ENCODE measurements around the gene OMA1.

The OMA1 gene

DNA sequence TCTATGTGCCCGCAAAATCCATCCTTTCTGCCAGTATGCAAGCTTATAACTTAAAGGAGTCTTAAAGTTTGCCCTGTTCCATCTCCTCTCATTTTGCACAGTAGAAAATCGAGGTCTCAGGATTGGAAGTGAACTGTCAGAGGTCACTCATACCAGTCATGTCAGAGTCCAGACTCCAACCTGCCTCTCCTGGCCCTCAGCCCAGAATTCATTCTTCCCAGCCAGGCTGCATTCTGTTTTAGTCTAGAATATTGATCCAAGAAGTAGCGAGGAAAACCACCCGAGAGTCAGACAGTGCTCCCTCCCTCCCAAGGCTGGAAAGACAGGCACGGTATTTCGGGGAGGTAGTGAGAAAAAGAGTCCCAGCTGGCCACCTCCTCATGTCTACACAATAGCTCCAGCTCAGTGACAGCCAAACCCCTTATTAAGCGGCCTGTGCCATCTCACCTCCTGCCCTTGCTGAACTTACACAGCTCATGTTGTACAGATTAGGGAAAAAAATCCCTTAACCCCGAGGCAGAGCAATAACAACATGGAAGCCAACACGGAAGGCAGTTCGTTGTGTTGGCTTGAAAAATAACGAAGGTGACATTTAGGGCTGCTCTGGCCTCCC, 89.4 kb downstream of the OMA1 start:
- DNase-seq: no peak

DNA sequence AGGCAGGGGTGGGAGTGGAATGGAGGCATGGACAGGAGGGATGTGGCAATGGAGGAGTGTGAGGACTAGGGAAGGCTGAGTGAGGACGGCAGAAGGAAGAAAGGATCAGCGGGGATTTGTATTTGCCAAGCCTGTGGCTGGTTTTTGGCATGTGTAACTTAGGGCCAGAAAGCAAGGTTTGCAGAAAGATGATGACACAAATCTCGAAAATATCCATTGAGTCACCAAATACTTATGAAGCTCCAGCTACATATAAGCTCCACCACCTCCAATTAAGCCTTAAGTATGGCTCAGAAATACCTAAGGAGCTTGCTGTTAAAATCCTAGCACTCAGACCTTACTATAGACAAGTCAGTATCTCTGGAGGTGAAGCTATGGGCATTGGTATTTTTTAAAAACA, 90.1 kb downstream of the OMA1 start:
- DNase-seq: no peak

DNA sequence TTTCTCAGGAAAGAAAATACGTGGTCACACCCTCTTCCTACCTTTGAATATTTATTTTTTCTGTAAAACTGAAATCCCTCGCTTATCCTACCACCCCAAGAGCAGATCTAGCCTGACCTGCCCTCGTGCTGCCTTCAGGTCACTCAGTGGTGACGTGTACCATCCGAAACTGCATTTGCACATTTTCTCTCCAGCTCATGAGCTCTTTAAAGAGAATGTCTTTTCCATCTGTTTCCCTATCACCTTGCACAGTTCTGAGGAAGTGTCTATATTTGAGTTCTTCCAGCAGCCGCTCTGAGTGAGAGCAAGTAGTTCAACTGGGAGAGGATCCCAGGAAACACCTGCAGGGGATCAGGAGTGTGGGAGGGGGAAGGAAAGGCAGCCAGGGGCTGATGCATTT, 91.7 kb downstream of the OMA1 start:
- no peak for DNase-seq

DNA sequence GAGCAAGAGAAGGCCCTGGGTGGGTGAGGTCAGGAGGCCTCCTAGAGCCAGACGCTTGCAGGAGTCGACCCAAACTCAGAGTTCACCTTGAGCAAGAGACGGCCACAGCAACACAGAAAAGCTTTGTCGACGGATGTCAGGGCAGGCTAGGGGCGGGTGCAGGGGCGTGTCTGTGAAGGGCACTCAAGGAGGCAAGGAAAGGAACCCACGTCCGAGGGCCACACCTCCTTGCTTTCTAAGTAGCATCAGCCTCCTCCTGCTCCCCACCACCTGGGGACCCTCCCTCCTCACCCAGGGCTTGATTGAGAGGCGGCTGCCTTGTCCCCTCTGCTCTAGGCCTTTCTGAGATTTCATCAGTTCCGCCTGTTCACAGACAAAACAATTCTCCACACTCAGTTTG, 92.1 kb downstream of the OMA1 start:
- DNase-seq: no peak

DNA sequence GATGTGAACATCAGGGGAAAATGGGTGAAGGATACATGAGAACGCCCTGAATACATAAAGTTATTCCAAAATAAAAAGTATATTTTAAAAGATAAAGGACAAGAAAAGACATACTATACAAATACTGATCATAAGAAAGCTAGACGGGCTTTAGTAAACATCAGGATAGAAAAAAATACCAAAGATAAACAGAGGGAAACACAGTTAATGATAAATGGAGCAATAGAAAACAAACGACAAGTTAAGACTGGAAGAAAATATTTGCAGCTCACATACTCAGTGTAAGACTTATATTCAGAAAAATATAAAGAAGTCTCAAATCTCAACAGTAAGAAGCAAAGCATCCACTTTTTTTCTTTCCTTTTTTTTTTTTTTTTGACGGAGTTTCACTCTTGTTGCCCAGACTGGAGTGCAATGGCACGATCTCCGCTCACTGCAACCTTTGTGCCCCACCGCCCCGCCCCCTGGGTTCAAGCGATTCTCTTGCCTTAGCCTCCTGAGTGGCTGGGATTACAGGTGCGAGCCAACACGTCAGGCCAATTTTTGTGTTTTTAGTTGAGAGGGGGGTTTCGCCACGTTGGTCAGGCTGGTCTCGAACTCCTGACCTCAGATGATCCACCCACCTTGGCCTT, 94.8 kb downstream of the OMA1 start:
- DNase-seq: no peak

DNA sequence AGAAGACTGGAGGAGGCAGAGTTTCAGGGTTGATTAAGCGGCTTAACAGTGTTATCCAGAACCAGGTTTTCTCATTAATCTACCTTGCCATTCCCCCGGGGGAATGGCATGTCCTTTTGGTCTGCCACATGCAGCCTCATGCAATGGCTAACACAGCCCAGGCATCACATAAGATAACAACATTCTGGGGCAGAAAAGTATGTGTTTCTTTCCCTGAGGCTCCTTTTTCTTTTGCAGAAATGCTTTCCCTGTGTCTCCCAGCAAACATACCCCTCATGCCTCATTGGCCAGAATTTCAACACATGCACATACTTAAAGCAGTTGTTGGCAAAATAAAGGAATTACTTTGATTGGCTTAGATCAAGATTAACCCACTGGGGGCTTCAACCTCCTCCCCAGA, 98.6 kb downstream of the OMA1 start:
- DNase-seq: no peak

DNA sequence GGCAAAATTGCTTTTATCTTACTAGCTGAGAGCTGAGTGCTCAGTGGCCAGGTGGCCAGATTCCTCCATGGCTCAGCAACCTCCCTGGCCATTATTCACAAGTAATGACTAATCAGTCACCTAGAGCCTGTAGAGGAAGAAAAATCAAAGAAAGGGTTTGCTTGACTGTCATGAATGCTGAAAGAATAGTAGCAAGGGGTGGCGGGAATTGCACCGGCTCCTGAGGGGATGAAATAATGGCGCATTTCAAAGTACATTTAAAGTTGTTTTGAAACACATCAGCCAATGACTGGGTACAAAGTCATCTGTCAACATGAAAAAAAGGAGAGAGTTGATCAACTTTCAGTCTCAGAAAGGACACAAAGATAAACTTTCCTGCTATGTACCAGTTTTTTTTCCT, 99.5 kb downstream of the OMA1 start:
- no peak for DNase-seq

DNA sequence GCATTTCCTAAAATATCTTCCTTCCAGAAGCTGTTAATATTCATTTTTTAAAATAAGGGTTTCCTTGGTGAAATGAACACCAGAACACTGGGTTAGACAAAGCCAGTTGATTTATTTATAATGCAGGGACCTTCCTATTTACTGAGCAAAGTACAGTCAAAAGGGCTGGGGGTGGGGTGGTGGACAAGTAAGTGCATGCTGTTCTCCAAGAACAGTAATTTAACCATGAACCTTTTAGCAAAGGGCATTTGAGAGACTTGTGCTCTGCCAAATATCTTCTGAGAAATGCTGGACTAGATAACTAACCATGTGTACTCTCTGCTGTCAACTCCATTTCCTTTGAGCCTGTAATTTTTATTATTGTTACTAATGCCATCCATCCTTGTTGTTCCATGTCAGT, 100.2 kb downstream of the OMA1 start:
- DNase-seq: no peak

DNA sequence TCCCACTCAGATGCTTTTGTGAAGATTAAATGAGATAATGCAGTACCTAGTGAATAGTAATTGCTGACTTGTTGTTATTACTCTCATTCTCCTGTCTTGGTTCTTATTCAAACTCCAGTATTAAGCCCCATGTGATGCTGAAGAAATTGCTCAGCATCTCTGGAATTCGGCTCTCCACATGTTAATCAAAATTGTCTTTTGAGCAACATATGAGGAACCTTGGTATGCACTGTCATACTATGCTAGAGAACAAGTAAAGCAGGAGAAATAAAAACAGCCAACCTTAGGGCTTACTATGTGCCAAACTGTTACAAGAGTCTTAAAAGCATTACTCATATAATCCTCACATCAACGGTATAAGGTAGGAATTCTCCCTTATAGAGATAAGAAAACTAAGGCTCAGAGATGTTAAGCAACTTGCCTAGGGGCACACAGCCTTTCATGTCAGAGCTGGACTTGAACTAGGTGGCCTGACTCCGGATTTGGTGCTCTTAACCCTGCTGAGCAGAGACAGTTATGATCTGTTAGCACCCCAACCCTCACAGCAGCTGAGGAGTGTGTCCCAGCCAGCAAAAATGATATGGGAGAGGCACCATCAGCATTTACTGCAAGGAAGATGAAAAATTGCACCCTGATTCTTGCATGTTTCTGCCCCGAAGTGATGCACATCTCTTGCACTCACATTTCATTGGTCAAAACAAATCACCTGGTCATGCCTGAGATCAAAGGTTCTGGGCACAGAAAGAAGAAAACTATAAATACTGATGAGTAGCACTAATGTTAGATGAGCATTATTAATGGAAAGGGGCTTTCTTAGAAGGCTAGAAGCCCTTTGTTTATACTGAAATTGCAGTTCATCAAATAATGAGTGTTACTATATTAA, 102.3 kb downstream of the OMA1 start:
- DNase-seq: no peak

DNA sequence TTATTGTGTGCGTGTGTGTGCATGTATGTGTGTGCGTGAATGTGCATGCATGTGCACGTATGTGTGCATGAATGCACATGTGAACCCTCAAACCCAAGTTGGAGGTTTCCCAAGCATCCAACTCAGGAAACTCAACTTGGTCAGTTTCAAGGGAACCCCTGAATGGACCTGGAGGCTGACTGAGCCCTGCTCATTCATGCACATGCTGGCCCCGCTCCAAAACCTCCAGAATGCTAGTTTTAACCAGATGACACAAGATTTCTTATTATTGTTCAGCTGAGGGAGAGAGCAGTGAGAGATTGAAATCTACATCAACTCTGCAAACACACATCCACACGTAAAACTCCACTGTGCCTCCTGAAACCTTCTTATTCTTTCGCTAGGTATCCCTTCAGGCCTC, 104.4 kb downstream of the OMA1 start:
- DNase-seq: no peak

DNA sequence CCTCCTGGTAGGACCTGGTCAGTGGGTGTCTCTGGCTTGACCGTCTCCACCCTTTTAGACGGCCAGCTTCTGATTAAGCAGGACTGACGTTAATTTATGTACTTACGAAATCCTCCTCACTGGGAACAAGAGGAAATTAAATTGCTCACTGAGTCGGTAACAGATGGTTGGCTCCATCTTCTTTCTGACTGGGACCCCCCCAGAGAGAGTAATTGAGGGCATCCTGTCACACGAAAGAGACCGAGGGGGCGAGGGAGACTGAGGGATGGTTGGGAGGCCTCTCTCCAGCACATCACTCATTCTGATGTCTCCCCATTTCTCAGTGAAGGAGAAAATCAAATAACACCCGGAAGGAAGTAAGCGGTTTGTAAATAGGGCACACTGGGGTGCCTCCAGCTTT, 104.8 kb downstream of the OMA1 start:
- no peak for DNase-seq

DNA sequence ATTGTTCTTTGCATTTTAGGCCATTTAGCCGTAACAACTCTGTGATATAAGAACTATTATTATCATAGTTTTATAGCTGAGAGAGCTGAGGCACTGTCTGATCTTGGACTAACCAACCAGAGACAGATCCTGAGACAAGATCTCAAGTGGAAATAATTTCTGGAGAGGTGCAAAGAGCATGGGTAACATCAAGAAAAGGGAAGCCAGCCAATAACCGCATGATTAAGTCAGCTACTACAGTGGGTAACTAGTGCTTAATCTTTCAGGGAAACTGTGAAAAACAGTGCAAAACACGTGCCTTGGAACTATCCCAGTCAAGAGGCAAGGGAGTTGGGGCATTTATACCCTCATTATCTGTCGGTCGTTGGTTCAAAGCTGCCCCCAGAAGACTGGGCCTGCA, 105.8 kb downstream of the OMA1 start:
- DNase-seq: no peak

DNA sequence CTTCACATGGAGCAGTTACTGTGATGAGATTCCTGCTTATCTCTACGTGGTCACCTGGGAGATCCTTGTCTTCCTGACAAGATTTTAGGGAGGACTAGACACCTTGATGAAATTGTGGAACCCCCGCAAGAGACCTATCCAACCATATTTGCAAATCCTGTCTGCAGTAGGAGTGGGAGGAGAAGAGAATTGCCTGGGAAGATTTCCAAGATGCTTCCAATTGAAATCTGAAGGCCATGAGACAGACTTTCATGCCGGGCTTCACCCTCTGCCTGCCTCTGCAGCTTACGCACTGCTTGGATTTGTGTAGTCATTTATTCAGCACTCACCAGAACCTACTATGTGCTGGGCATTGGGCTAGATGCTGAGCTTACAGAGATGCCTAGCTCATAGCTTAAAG, 106.6 kb downstream of the OMA1 start:
- no peak for DNase-seq

DNA sequence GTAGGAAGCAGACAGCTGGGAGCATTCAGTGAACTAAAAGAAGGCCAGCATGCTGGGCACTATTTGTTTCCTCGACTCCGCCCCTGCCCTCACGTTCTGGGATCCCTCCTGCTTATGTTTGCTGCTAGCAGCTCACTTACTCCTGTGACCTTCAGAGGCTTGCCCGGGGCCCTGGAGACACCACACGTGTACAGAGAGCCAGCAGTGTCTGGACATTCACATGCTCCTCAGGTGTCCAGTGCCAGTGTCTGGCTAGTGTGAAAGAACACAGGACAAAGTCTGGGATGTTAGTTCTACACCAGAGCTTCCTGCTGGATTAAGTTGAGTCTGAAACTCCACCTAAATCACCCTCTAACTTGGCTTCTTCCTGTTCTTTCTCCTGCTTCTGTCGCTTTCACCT, 108.1 kb downstream of the OMA1 start:
- DNase-seq: no peak

DNA sequence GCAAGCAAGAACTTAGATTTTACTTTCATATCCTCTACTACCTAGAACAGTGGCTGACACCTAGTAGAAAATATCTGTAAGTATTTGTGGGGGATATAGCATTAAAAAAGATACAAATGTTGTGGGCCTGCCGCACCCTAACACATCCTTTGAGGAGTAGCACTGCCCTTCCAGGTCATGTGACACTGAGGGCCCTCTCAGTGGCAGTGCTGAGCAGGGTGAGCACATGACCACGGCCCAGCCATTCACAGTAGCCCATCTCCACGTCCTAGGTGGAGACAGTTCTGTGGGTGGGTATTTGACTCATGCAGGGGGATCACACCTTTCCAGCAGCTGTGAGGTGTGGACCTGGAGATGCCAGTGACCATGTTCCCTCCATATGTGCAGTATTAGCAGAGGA, 108.9 kb downstream of the OMA1 start:
- DNase-seq: no peak

DNA sequence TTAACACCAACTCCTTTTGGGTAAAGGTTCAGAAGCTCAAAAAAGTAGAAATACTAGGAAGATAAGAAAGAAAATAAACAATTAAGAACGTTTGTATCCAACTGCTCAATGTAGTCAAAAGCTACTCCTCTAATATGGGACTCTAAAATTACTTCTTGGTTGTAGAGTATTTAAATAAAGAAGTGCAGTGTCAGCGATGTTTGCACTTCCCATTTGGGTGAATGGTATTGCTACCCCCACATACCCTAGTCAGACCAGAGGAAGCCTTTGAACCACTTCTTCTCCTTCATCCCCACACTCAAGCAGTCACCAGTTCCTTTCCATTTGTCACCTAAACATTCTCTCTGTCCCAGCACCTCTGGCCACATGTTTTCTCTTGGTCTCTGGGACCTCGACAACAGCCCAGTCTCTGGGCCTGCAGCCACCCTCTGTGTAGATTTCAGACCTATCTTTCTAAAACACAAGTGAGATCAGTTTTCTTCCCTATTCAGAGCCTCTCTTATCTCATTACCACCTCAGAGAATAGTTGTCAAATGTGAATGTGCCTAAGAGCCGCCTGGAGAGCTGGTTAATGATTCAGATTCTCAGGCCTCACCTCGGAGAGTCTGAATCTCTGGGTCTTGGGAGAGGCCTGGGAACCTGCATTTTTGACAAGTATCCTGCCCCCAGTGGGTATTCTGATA, 109.8 kb downstream of the OMA1 start:
- DNase-seq: no peak

DNA sequence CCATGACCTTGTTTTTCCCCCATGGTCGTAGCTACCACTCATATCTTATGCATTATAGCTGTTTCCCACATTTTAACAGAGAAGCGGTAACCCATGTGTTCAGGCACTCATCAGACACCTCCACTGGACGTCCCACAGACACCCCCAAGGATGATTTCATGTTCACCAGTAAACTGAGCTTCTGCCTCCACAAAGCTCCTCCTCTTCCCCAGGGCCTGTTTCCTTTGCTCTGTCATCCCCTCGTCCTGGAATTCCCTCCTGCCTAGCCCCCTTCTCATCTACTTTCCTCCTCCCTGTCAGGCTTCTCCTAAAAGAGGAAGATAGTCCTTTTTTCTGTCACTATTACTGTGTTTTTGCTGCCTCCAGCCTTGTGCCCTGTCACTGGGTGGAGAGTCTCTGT, 111.2 kb downstream of the OMA1 start:
- DNase-seq: no peak

DNA sequence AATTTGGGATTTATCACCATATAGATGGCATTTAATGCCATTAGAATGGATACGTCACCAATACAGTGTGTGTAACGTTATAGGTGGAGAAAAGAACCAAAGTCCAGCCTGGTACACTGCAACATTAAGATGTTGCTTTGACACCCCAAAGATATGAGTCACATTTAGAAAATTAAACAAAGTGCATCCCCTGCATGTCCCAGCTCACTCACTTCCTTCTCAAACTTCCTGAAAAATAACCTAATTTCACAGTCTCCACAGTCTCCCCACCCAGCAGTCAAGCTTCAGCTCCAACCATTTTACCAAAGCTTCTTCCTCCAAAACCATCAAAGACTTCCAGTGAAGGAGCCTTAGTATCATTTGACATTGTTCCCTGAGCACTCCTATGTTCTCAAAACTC, 111.9 kb downstream of the OMA1 start:
- no peak for DNase-seq

DNA sequence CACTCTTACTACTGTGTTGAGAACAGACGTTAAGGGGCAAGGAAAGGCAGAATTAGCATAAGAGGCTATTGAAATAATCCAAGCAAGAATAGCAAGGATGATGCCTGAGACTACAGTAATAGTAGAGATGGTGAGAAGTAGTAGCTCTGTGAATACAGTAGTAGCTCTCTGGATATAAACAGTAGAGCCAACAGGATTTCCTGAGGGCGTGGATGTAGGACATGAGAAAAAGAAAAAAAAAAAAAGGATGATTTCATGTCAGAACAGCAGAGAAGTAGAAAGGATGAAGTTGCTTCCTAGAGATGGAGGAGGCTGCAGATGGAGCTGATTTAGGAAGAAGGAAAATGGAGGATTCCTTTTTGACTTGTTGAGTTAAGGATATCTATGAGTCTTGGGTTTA, 112.3 kb downstream of the OMA1 start:
- DNase-seq: no peak

DNA sequence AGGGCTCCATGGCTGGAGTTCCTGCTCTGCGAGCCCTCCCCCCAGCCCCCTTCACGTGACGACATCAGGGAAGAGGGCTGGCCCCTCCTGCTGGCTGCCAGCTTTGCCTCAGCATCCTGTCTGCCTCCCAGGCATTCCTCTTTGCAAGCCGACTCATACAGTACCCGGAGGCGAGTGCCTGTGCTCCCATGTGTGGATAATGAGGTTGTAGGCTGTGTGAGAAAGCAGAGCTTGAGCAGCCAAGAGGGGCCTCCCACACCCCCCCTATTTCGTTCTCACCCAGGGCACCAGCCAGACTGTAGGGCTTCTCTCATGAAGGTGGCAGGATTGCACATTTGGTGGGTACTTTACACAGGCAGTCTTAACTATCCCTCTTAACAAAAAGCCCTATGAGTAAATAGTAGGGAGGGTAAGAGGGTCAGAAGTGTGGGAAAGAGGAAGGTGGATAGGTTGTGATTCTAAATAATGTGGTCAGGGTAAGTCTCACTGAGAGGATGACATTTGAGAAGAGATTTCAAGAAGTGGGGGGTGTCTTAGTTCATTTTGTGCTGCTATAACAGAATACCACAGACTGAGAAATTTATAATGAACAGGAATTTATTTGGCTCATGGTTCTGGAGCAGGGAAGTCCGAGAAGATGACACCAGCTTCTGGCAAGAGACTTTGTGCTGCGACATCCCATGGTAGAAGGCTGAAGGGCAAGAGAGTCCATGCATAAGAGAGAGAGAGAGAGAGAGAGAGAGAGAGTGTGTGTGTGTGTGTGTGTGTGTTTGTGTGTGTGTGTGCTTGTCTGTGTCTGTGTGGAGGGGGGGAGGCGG, 113.5 kb downstream of the OMA1 start:
- DNase-seq: no peak

DNA sequence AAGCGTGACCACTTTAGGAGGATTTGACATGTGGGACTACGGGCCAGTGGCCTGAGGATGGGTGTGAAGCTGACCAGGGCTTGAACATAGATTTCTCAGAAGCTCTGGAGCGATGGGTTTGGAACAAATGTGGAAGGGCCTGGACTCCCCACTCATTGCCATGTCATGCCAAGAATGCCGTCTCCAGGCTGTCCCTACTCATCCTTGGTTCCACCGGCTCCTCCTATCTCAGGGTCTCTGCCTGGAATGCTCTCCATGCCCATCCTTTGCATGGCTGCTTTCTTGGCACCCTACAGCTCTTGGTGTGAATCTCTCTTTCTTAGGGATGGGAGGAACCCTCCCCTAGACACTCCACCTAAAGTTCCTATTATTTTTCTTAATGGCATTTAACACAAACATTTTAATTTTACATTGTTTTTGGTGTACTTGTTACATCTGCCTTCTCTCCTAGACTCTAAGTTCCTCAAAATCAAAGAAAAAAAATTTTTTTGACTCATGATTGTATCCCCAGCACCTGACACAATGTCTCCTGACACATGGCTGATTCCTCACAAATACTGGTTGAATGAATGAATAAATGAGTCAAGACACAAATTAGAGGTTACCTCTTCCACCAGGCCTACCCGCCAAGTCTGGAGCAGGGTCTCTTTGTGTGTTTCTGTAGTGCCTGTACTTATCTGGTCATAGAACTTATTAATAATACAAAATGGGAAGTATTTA, 114.5 kb downstream of the OMA1 start:
- DNase-seq: no peak

All from GF-D8 (cell line).